NCI-H2081 (cell line): ENCODE data around the gene SLC4A7.
"Not testable (repeated sequence)": the region's sequence is repeated elsewhere in the genome, so short reads cannot be mapped to it uniquely, and the experiment has no call there.

Experiments
- DNase-seq, 2 experiments: peaks; one replicate each; lab custom pipeline; 2025; lab: John Stamatoyannopoulos, UW

Gene SLC4A7

GRCh38 chr3:27429909-27430308 lies 54.3 kb downstream of the SLC4A7 start:
- DNase-seq = no peak

GRCh38 chr3:27428446-27428845 lies 55.7 kb downstream of the SLC4A7 start:
- no peak for DNase-seq

DNA sequence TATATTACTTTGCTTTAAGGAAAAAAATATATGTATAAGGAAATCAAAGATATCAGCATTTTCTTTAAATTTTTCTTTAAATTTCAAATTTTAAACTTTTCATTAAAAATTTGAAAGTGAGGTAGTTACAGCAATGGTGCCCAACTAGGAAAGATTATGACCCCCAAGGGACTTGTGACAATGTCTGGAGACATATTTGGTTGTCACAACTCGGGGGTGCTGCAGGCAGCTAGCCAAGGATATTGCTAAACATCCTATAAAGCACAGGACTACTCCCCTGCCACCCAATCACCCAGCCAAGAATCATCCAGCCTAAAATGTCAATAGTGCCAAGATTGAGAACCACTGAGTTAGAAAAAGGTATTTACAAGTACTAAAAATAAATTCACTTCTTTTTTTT lies 57.3 kb downstream of the SLC4A7 start:
- no peak for DNase-seq

GRCh38 chr3:27425896-27426565 lies 58.2 kb downstream of the SLC4A7 start:
- no peak for DNase-seq

GRCh38 chr3:27424812-27425521 lies 59.2 kb downstream of the SLC4A7 start:
- DNase-seq = not testable (repeated sequence)

DNA sequence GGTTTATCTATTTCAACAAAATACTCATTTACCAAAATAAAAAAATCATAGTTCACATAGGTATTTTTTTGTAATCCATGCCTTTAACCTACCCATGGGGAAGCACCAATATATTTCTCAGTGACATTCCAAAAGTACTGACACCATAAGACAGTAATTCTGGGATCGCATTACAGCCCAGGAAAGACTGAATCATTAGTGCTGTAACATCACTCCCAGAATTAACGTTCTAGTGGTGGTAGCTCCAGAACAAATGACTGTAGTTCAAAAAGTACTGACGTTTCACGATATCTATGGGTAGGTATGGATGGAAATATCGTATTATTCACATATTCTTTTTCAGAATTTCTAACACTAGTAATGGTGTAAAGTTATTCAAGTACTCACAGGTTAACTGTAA lies 60.7 kb downstream of the SLC4A7 start:
- no peak for DNase-seq

- no peak for DNase-seq
Observed at GRCh38 chr3:27422617-27423016, 61.6 kb downstream of the SLC4A7 start.

DNA sequence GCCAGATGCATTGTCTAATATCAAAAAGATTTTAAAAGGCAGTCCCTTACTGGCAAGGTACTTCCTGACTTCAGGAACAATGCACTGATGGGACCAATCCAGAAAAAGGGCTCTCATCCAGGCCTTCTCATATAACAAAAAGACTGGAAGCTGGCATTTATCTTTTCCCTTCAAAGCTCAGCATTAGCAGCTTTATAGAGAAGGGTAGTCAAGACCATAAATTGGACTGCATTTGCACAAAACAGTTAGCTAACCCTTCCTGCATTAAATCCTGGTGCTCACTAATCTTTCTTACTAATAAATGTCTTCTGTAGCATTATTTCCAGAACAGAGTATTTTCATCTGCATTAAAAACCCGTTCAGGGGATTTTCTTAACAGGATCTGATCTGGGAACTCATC lies 69.0 kb downstream of the SLC4A7 start:
- DNase-seq = no peak

- DNase-seq = no peak
Observed at GRCh38 chr3:27392950-27393679, 91.1 kb downstream of the SLC4A7 start.

GRCh38 chr3:27392414-27392813 lies 91.8 kb downstream of the SLC4A7 start:
- not testable (repeated sequence) for DNase-seq

- no peak for DNase-seq
Observed at GRCh38 chr3:27391796-27392195, 92.4 kb downstream of the SLC4A7 start.

DNA sequence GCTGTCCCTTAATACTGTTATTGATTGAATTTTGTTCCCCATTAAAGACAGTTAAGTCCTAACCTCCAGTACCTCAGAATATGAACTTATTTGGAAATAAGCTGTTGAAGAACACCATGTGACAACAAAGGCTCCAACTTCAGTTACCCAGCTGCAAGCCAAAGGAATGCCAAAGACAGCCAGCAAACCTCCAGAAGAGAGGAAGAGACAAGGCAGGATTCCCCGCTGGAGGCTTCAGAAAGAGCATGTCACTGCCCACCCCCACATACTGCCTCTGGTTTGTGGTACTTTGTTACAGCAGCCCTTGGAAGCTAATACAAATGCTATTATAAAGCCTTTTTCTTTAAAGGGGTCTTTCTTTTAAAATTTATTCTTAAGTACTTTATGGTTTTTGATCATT lies 96.6 kb downstream of the SLC4A7 start:
- DNase-seq = no peak

DNA sequence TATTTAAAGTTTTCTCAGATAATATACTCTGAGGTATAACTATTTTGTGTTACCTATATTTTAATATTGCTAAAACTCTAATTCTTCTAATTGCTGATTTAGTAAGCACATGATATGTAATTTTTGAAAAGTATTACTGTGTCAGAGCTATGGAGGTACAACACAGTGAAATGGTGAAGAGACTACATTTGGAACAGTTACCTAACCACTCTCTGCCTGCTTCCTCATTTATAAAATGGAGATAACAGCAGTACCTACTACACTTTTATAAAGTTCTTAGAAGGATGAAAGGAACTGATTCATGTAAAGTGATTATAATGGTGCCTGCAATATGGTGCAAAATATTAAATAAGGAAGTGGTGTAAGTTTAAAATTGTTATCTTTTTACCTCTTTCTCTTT lies 98.7 kb downstream of the SLC4A7 start:
- DNase-seq = no peak

GRCh38 chr3:27384191-27384590 lies 100.0 kb downstream of the SLC4A7 start:
- no peak for DNase-seq

DNA sequence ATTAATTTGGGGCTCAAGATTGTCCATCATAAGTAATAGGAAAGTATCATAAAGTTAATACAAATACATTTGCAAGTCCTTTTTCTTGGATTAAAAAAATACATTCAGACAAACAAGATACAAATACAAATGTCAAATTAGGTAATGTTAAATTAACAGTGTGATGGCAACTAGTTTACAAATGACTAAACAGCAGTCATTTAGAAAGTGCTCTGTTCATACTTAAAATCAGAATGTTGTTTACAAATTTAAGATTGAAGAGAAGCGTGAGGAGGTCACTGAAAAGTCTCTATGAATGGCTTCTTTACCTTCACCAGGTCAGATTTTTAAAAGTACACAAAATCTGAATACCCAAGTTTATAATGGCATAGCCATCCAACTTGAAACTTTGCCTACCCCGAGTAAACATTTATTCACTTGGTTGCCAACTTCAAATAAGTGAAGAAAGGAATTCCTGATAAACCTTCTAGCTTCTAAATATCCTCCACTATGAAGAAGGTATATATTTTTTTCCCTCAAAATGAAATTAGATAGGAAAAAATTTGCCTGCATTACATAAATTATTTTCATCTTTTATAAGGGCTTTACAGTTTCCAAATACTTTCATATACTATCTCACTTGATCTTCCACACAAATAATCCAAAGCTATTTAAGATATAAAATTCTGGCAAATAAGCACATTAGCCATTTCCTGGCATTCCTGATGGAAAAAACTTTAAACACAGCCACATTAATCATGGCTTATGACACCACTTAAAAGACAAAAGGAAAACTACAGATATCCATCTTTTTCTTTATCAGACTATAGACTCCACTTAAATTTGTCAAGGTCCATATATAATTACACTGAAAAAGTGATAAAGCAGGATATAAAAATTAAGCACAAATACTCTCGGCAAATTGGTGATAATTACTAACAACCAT lies 103.5 kb downstream of the SLC4A7 start:
- no peak for DNase-seq

- DNase-seq = no peak
Observed at GRCh38 chr3:27378331-27378730, 105.9 kb downstream of the SLC4A7 start.

DNA sequence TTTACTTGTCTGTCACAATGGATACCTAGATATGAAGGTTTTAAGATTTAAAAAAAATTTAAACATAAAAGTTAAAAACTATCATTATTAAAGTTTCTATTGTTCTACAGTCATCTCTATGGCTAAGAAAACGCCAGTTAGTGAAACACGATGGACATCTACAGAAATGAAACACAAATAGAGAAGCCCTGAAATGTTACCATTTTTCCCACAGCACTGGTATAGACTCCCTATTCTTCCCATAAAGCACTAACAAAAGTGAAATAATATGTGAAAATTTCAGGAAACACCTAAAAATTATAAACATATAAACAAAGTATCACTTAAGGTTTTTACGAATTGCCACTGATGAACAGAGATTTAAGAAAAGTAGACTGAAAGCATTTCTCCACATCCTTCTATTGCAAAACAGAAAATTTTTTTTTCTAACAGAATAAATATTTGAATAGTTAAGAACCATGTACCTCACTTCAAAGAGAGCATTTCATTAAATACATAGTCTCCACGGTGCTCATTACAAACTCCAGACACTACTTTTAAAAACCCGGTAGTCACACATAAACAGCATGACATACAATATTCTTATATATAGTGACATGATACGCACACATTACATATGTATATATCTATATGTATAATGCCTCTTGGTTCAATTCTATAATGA lies 107.9 kb downstream of the SLC4A7 start:
- no peak for DNase-seq

DNA sequence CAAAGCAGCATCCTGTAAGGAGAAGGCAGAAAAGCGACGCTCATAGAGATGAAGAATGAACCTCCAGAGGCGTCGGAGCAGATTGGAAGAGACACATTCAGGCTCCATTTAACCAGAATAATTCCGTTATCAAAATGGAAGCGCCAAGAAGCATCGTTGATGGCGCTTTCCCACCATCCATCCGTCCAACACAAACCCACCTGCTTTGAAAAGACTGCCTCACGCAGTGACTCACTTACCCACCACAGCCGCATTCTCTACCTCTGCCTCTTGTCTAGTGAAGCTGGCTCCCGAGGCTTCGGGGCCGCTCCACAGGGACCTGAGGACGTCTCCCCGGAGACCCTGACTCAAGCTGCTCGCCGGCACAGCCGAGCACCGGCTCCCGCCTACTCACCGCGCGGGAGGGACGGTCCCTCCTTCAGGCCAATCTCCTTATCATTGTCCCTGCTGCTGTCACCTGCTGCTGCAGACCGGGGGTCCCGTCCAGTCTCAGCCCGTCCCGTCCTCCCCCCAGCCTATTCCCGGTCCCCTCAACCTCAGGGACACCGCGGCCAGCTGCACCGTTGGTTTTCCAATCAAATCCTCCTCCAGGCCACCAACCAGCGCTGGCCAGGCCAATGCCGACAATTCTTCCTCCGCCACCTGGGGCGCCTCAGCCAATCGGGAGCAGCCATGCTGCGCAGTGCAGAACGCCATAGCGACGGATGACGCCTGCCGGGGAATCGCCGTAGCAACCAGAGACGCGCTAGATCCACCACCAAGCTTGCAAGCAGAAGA lies 115.2 kb downstream of the SLC4A7 start, which contains the start of gene NEK10:
Gene NEK10, minus strand, starts transcription at position 553 of the 777 bp plus-strand sequence. CDS start 16,501 bp downstream, outside the sequence.
- DNase-seq = peak; percentile 79 to 83

GRCh38 chr3:27366062-27366591 lies 118.1 kb downstream of the SLC4A7 start:
- no peak for DNase-seq
